WTC11 (cell line): Measurements from ENCODE around the gene SH3GL1. TPM values are rescaled to one million over a fixed set of nuclear protein-coding genes. Genes with fewer than 3 reads are reported as not detected.

ENCODE experiments used
- ATAC-seq: fragments of 200-7000 bp; cut with Tn5 transposase; 2 replicates; pipeline ENCODE4 v1.10.0; 2021; ENCODE audit warnings: mild to moderate bottlenecking, moderate library complexity
- CTCF ChIA-PET: fragments of 300-600 bp; sonication (Branson Sonifier 250); formaldehyde crosslinking; loops from one replicate; lab custom pipeline; 2021; ENCODE audit warnings: antibody characterized with exemption; lab: Charles Lee
- POLR2A ChIA-PET: fragments of 350-600 bp; sonication (Branson Sonifier 250); formaldehyde crosslinking; loops from one replicate; lab custom pipeline; 2021; ENCODE audit warnings: antibody characterized with exemption; lab: Charles Lee
- DNase-seq: peaks from one replicate; pipeline ENCODE4 v3.0.0; 2021; ENCODE audit warnings: low spot score
- H3K27ac Mint-ChIP-seq: 2 replicates; pipeline ENCODE4 v1.8.0; 2021; ENCODE audit warnings: mixed read lengths
- H3K27me3 Mint-ChIP-seq: 2 replicates; pipeline ENCODE4 v1.8.0; 2021; ENCODE audit warnings: low read depth, mild to moderate bottlenecking, moderate library complexity, mixed read lengths
- H3K36me3 Mint-ChIP-seq: 2 replicates; pipeline ENCODE4 v1.8.0; 2021; ENCODE audit warnings: mixed read lengths
- H3K4me1 Mint-ChIP-seq: 2 replicates; pipeline ENCODE4 v1.8.0; 2022; ENCODE audit warnings: mixed read lengths
- H3K4me3 Mint-ChIP-seq: 2 replicates; pipeline ENCODE4 v1.8.0; 2021; ENCODE audit warnings: mild to moderate bottlenecking, moderate library complexity, mixed read lengths
- H3K9me3 Mint-ChIP-seq: 2 replicates; pipeline ENCODE4 v1.8.0; 2021; ENCODE audit warnings: mixed read lengths
- ATF1 ChIP-seq: sonication (generic); formaldehyde crosslinking; IDR thresholded peaks from 2 replicates; pipeline ENCODE4 v1.8.1; 2023; ENCODE audit warnings: mild to moderate bottlenecking, moderate library complexity, missing genetic modification reagents
- CREB1 ChIP-seq: sonication (generic); formaldehyde crosslinking; IDR thresholded peaks from 2 replicates; pipeline ENCODE4 v1.8.0; 2023; ENCODE audit warnings: mild to moderate bottlenecking, missing genetic modification reagents
- ESRRA ChIP-seq: sonication (generic); formaldehyde crosslinking; IDR thresholded peaks from 2 replicates; pipeline ENCODE4 v1.8.1; 2022; ENCODE audit warnings: mild to moderate bottlenecking, missing genetic modification reagents, borderline replicate concordance
- FOXK1 ChIP-seq: sonication (generic); formaldehyde crosslinking; IDR thresholded peaks from 2 replicates; pipeline ENCODE4 v1.8.0; 2022; ENCODE audit warnings: mild to moderate bottlenecking, moderate library complexity, missing genetic modification reagents
- GTF2I ChIP-seq: fragments of 250-450 bp; sonication (Bioruptor Pico); conservative IDR thresholded peaks from 2 replicates; pipeline ENCODE4 v1.4.0; 2021; ENCODE audit warnings: mild to moderate bottlenecking
- HMGXB4 ChIP-seq: sonication (generic); formaldehyde crosslinking; IDR thresholded peaks from 2 replicates; pipeline ENCODE4 v1.8.1; 2023; ENCODE audit warnings: mild to moderate bottlenecking, moderate library complexity, missing genetic modification reagents
- MXD4 ChIP-seq: fragments of 250-450 bp; sonication (Bioruptor Pico); IDR thresholded peaks from 2 replicates; pipeline ENCODE4 v1.8.0; 2021; ENCODE audit warnings: mild to moderate bottlenecking, moderate library complexity, borderline replicate concordance
- MYBL2 ChIP-seq: sonication (generic); formaldehyde crosslinking; IDR thresholded peaks from 2 replicates; pipeline ENCODE4 v1.8.1; 2023; ENCODE audit warnings: mild to moderate bottlenecking, moderate library complexity, missing genetic modification reagents
- NR2C2 ChIP-seq: sonication (generic); formaldehyde crosslinking; IDR thresholded peaks from 2 replicates; pipeline ENCODE4 v1.8.0; 2022; ENCODE audit warnings: mild to moderate bottlenecking, missing genetic modification reagents
- NR3C1 ChIP-seq: sonication (generic); formaldehyde crosslinking; conservative IDR thresholded peaks from 2 replicates; pipeline ENCODE4 v1.8.1; 2023; ENCODE audit warnings: low read depth, mild to moderate bottlenecking, missing genetic modification reagents
- SMAD3 ChIP-seq: sonication (generic); formaldehyde crosslinking; IDR thresholded peaks from 2 replicates; pipeline ENCODE4 v1.8.0; 2022; ENCODE audit warnings: missing genetic modification reagents, mild to moderate bottlenecking, borderline replicate concordance
- ZBTB21 ChIP-seq: sonication (generic); formaldehyde crosslinking; IDR thresholded peaks from 2 replicates; pipeline ENCODE4 v1.8.1; 2023; ENCODE audit warnings: mild to moderate bottlenecking, missing genetic modification reagents, borderline replicate concordance
- ZNF512 ChIP-seq: sonication (generic); formaldehyde crosslinking; IDR thresholded peaks from 2 replicates; pipeline ENCODE4 v1.8.1; 2022; ENCODE audit warnings: missing genetic modification reagents, borderline replicate concordance
- ZNF671 ChIP-seq: fragments of 250-450 bp; sonication (Bioruptor Pico); IDR thresholded peaks from 2 replicates; pipeline ENCODE4 v1.8.0; 2021; ENCODE audit warnings: mild to moderate bottlenecking
- total RNA-seq: library from RNA; stranded (reverse); gene quantifications from 3 replicates; pipeline ENCODE4 v1.2.3, GENCODE V29; 2021
- TF ChIP-seq, protein P1 (sequence below): sonication (generic); formaldehyde crosslinking; IDR thresholded peaks from 2 replicates; pipeline ENCODE4 v1.8.1; 2022; ENCODE audit warnings: mild to moderate bottlenecking, moderate library complexity, missing genetic modification reagents
- TF ChIP-seq, protein P2 (sequence below): fragments of 250-450 bp; sonication (Bioruptor Pico); IDR thresholded peaks from 2 replicates; pipeline ENCODE4 v1.9.0; 2021; ENCODE audit warnings: mild to moderate bottlenecking
- TF ChIP-seq, protein P3 (sequence below): sonication (generic); formaldehyde crosslinking; IDR thresholded peaks from 2 replicates; pipeline ENCODE4 v1.8.0; 2022; ENCODE audit warnings: mild to moderate bottlenecking, missing genetic modification reagents
- TF ChIP-seq, protein P4 (sequence below): sonication (generic); formaldehyde crosslinking; IDR thresholded peaks from 2 replicates; pipeline ENCODE4 v1.8.0; 2023; ENCODE audit warnings: mild to moderate bottlenecking, missing genetic modification reagents
- TF ChIP-seq, protein P5 (sequence below): fragments of 250-450 bp; sonication (Bioruptor Pico); IDR thresholded peaks from 2 replicates; pipeline ENCODE4 v1.9.0; 2021; ENCODE audit warnings: moderate library complexity, mild to moderate bottlenecking, inconsistent platforms, borderline replicate concordance
- TF ChIP-seq, protein P6 (sequence below): sonication (generic); formaldehyde crosslinking; IDR thresholded peaks from 2 replicates; pipeline ENCODE4 v1.8.0; 2022; ENCODE audit warnings: mild to moderate bottlenecking, missing genetic modification reagents

The SH3GL1 gene
- total RNA-seq, 1 experiment from 2014 or later, result 109 TPM

GRCh38 chr19:4429771-4430171 is 29.4 kb upstream of the SH3GL1 start:
- ATAC-seq, result no peak
- H3K27me3 Mint-ChIP-seq, result no peaks in the 10 kb centered on the region
- POLR2A ChIA-PET, result no interaction called here

GRCh38 chr19:4429256-4429655 is 28.9 kb upstream of the SH3GL1 start:
- ChIA-PET CTCF (no interaction called here), POLR2A (no interaction called here)
- H3K4me3 Mint-ChIP-seq, result no peak overlapping the region
- ATAC-seq (no peak), DNase-seq (no peak)
- H3K27ac Mint-ChIP-seq, result peak overlapping the region; percentile 72; the same call in 1 of the 2 replicates
- H3K36me3 Mint-ChIP-seq, result peaks cover 79% of the 10 kb centered on the region
- H3K4me1 Mint-ChIP-seq, result no peaks in the 10 kb centered on the region
- no peaks in the 10 kb centered on the region for H3K27me3 Mint-ChIP-seq
- H3K9me3 Mint-ChIP-seq, result no peaks in the 10 kb centered on the region
- no peak for TF ChIP-seq NR3C1 (CRISPR knock-in tag)
- no peak for TF ChIP-seq SMAD3 (CRISPR knock-in tag)
- TF ChIP-seq ESRRA (CRISPR knock-in tag), result no peak
- TF ChIP-seq NR2C2, result no peak
- TF ChIP-seq GTF2I, result no peak
- no peak for TF ChIP-seq ZNF512 (CRISPR knock-in tag)
- TF ChIP-seq ATF1, result no peak
- no peak for TF ChIP-seq FOXK1

More at GRCh38 chr19:4429771-4430171, 29.4 kb upstream of the SH3GL1 start:
- Mint-ChIP-seq H3K36me3 (peaks cover 80% of the 10 kb centered on the region), H3K27ac (no peak overlapping the region), H3K9me3 (no peaks in the 10 kb centered on the region), H3K4me3 (no peak overlapping the region), H3K4me1 (no peaks in the 10 kb centered on the region)
- CTCF ChIA-PET, result no interaction called here
- DNase-seq, result no peak
- no peak for TF ChIP-seq ATF1
- TF ChIP-seq ZNF671 (CRISPR knock-in tag), result no peak
- TF ChIP-seq, protein P1, sequence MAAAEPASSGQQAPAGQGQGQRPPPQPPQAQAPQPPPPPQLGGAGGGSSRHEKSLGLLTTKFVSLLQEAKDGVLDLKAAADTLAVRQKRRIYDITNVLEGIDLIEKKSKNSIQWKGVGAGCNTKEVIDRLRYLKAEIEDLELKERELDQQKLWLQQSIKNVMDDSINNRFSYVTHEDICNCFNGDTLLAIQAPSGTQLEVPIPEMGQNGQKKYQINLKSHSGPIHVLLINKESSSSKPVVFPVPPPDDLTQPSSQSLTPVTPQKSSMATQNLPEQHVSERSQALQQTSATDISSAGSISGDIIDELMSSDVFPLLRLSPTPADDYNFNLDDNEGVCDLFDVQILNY (CRISPR knock-in tag), result no peak
- no peak for TF ChIP-seq MXD4 (CRISPR knock-in tag)
- no peak for TF ChIP-seq HMGXB4
- no peak for TF ChIP-seq ZBTB21
- TF ChIP-seq MYBL2, result no peak
- no peak for TF ChIP-seq SMAD3 (CRISPR knock-in tag)
- TF ChIP-seq, protein P2, sequence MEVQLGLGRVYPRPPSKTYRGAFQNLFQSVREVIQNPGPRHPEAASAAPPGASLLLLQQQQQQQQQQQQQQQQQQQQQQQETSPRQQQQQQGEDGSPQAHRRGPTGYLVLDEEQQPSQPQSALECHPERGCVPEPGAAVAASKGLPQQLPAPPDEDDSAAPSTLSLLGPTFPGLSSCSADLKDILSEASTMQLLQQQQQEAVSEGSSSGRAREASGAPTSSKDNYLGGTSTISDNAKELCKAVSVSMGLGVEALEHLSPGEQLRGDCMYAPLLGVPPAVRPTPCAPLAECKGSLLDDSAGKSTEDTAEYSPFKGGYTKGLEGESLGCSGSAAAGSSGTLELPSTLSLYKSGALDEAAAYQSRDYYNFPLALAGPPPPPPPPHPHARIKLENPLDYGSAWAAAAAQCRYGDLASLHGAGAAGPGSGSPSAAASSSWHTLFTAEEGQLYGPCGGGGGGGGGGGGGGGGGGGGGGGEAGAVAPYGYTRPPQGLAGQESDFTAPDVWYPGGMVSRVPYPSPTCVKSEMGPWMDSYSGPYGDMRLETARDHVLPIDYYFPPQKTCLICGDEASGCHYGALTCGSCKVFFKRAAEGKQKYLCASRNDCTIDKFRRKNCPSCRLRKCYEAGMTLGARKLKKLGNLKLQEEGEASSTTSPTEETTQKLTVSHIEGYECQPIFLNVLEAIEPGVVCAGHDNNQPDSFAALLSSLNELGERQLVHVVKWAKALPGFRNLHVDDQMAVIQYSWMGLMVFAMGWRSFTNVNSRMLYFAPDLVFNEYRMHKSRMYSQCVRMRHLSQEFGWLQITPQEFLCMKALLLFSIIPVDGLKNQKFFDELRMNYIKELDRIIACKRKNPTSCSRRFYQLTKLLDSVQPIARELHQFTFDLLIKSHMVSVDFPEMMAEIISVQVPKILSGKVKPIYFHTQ (CRISPR knock-in tag), result no peak
- TF ChIP-seq, protein P3, sequence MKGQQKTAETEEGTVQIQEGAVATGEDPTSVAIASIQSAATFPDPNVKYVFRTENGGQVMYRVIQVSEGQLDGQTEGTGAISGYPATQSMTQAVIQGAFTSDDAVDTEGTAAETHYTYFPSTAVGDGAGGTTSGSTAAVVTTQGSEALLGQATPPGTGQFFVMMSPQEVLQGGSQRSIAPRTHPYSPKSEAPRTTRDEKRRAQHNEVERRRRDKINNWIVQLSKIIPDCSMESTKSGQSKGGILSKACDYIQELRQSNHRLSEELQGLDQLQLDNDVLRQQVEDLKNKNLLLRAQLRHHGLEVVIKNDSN (CRISPR knock-in tag), result no peak
- TF ChIP-seq, protein P4, sequence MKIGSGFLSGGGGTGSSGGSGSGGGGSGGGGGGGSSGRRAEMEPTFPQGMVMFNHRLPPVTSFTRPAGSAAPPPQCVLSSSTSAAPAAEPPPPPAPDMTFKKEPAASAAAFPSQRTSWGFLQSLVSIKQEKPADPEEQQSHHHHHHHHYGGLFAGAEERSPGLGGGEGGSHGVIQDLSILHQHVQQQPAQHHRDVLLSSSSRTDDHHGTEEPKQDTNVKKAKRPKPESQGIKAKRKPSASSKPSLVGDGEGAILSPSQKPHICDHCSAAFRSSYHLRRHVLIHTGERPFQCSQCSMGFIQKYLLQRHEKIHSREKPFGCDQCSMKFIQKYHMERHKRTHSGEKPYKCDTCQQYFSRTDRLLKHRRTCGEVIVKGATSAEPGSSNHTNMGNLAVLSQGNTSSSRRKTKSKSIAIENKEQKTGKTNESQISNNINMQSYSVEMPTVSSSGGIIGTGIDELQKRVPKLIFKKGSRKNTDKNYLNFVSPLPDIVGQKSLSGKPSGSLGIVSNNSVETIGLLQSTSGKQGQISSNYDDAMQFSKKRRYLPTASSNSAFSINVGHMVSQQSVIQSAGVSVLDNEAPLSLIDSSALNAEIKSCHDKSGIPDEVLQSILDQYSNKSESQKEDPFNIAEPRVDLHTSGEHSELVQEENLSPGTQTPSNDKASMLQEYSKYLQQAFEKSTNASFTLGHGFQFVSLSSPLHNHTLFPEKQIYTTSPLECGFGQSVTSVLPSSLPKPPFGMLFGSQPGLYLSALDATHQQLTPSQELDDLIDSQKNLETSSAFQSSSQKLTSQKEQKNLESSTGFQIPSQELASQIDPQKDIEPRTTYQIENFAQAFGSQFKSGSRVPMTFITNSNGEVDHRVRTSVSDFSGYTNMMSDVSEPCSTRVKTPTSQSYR (CRISPR knock-in tag), result no peak
- TF ChIP-seq CREB1 (CRISPR knock-in tag), result no peak
- TF ChIP-seq, protein P5, sequence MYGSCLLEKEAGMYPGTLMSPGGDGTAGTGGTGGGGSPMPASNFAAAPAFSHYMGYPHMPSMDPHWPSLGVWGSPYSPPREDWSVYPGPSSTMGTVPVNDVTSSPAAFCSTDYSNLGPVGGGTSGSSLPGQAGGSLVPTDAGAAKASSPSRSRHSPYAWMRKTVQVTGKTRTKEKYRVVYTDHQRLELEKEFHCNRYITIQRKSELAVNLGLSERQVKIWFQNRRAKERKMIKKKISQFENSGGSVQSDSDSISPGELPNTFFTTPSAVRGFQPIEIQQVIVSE (CRISPR knock-in tag), result no peak
- TF ChIP-seq, protein P6, sequence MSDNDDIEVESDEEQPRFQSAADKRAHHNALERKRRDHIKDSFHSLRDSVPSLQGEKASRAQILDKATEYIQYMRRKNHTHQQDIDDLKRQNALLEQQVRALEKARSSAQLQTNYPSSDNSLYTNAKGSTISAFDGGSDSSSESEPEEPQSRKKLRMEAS, result no peak
